Cardiac muscle cell (in vitro differentiated cells and primary cell): Measurements from ENCODE around the gene GNA12. TPM values are rescaled to one million over a fixed set of nuclear protein-coding genes. Genes with fewer than 3 reads are reported as not detected.

Source experiments
- DNase-seq, 2 donors: peaks; one replicate each; pipeline versions ENCODE4 v3.0.0 to v3.0.0-alpha.2; 2010 to 2017; ENCODE audit warnings: low read depth in 1 of 2, low spot score in 1 of 2
- H3K27ac ChIP-seq: fragments of 200-600 bp; sonication (generic); 2 replicates; pipeline ENCODE4 v1.5.1; 2016
- H3K27me3 ChIP-seq: fragments of 200-600 bp; sonication (generic); 2 replicates; pipeline ENCODE4 v1.6.0; 2016; ENCODE audit warnings: control low read depth
- H3K36me3 ChIP-seq: fragments of 200-600 bp; sonication (generic); 2 replicates; pipeline ENCODE4 v1.5.1; 2016; ENCODE audit warnings: control low read depth
- H3K4me1 ChIP-seq: fragments of 200-600 bp; sonication (generic); 2 replicates; pipeline ENCODE4 v1.8.1; 2017; ENCODE audit warnings: low read depth, mild to moderate bottlenecking, mixed run types
- H3K4me3 ChIP-seq: fragments of 200-600 bp; sonication (generic); 2 replicates; pipeline ENCODE4 v1.5.1; 2016; ENCODE audit warnings: mild to moderate bottlenecking
- H3K9me3 ChIP-seq: fragments of 200-600 bp; sonication (generic); 2 replicates; pipeline ENCODE4 v1.5.1; 2017; ENCODE audit warnings: low read depth, mild to moderate bottlenecking, control low read depth
- CTCF ChIP-seq: IDR thresholded peaks from 2 replicates; pipeline ENCODE4 v1.5.1; 2012; ENCODE audit warnings: low read depth, mild to moderate bottlenecking, low read length
- polyA plus RNA-seq: library from polyadenylated mRNA; unstranded; fragments of >200 nt; fragmentation: Nextera tagmentation; extraction: Ambion mirVana; gene quantifications from 2 replicates; pipeline ENCODE4 v1.2.1, GENCODE V29; 2016
- total RNA-seq: library from RNA; depleted of rRNA; stranded (reverse); fragments of >200 nt; gene quantifications from 2 replicates; pipeline ENCODE4 v1.2.3, GENCODE V29; 2016

GNA12 gene
- total and polyA plus RNA-seq, 2 experiments from 2014 or later: 54.4 to 59.1 TPM

GRCh38 chr7:2823130-2823529 is 21.0 kb downstream of the GNA12 start:
- TF ChIP-seq CTCF: no peak
- no peaks in the 10 kb centered on the region for H3K9me3 ChIP-seq
- no peaks in the 10 kb centered on the region for H3K27me3 ChIP-seq
- no peaks in the 10 kb centered on the region for H3K36me3 ChIP-seq
- peak overlapping the region; percentile 85 for H3K27ac ChIP-seq
- H3K4me3 ChIP-seq: peak overlapping the region; percentile 1
- peak; percentile 49 to 77 for DNase-seq
- peaks cover 59% of the 10 kb centered on the region for H3K4me1 ChIP-seq

- peak in 1 of 2 donors; percentile 85 for DNase-seq
- H3K36me3 ChIP-seq: no peaks in the 10 kb centered on the region
- peak overlapping the region; percentile 85 for H3K27ac ChIP-seq
- no peak overlapping the region for H3K4me3 ChIP-seq
- H3K4me1 ChIP-seq: peaks cover 59% of the 10 kb centered on the region
- no peak for TF ChIP-seq CTCF
- no peaks in the 10 kb centered on the region for H3K9me3 ChIP-seq
- no peaks in the 10 kb centered on the region for H3K27me3 ChIP-seq
Observed at GRCh38 chr7:2821842-2822507, 22.1 kb downstream of the GNA12 start.

GRCh38 chr7:2821161-2821841 is 22.8 kb downstream of the GNA12 start:
- H3K4me1 ChIP-seq: peaks cover 59% of the 10 kb centered on the region

GRCh38 chr7:2820508-2820934 is 23.6 kb downstream of the GNA12 start:
- H3K27me3 ChIP-seq: no peaks in the 10 kb centered on the region
- TF ChIP-seq CTCF: no peak
- peaks cover 59% of the 10 kb centered on the region for H3K4me1 ChIP-seq
- peak in 1 of 2 donors; percentile 97 for DNase-seq
- H3K36me3 ChIP-seq: no peaks in the 10 kb centered on the region
- H3K4me3 ChIP-seq: no peak overlapping the region
- H3K9me3 ChIP-seq: no peaks in the 10 kb centered on the region
- H3K27ac ChIP-seq: peak overlapping the region; percentile 85

More at GRCh38 chr7:2821161-2821841, 22.8 kb downstream of the GNA12 start:
- Histone ChIP-seq H3K36me3 (no peaks in the 10 kb centered on the region), H3K27me3 (no peaks in the 10 kb centered on the region), H3K27ac (peak overlapping the region; percentile 85), H3K4me3 (no peak overlapping the region), H3K9me3 (no peaks in the 10 kb centered on the region)
- DNase-seq: peak in 1 of 2 donors; percentile 77
- TF ChIP-seq CTCF: no peak

GRCh38 chr7:2819954-2820397 is 24.1 kb downstream of the GNA12 start:
- Histone ChIP-seq H3K4me3 (no peak overlapping the region), H3K4me1 (peaks cover 53% of the 10 kb centered on the region), H3K9me3 (no peaks in the 10 kb centered on the region), H3K27me3 (no peaks in the 10 kb centered on the region), H3K36me3 (no peaks in the 10 kb centered on the region), H3K27ac (no peak overlapping the region)
- no peak for TF ChIP-seq CTCF
- DNase-seq: no peak
